ENCODE results near the gene SLC26A8.

The SLC26A8 gene

DNA sequence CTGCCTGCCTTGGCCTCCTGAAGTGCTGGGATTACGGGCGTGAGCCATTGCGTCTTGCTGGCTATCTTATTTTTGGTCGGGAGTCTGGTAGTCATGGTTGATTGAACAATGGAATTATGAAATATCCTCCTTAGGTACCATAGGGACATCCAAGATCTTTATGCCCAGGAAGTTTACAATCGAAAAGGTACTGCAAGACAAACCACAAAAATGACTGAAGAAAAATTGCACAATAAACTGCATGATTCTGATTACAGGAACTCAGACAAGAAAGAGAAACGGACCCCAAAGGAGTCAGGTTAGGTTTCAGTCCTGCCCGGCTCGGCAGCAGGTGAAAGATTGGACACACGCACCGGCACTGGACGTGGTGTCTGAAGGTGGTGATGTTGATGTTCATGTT is 5.3 kb downstream of the SLC26A8 start:
- TF ChIP-seq, protein P1, sequence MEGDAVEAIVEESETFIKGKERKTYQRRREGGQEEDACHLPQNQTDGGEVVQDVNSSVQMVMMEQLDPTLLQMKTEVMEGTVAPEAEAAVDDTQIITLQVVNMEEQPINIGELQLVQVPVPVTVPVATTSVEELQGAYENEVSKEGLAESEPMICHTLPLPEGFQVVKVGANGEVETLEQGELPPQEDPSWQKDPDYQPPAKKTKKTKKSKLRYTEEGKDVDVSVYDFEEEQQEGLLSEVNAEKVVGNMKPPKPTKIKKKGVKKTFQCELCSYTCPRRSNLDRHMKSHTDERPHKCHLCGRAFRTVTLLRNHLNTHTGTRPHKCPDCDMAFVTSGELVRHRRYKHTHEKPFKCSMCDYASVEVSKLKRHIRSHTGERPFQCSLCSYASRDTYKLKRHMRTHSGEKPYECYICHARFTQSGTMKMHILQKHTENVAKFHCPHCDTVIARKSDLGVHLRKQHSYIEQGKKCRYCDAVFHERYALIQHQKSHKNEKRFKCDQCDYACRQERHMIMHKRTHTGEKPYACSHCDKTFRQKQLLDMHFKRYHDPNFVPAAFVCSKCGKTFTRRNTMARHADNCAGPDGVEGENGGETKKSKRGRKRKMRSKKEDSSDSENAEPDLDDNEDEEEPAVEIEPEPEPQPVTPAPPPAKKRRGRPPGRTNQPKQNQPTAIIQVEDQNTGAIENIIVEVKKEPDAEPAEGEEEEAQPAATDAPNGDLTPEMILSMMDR (IDR thresholded peaks at IDR 0.05; ENCODE audit: insufficient read depth, low read length, poor library complexity, severe bottlenecking), result no peak
- TF ChIP-seq EZH2phosphoT487 (conservative IDR thresholded peaks at IDR 0.05; ENCODE audit: low read length), result no peak
- H3K4me3 ChIP-seq (ENCODE audit: insufficient read depth, low read length, poor library complexity, severe bottlenecking), result no peak overlapping the region
- no peaks in the 10 kb centered on the region for H4K20me1 ChIP-seq (ENCODE audit: low read depth, low read length)
- no peaks in the 10 kb centered on the region for H3K9me3 ChIP-seq (ENCODE audit: insufficient read depth, low read length)
- H3F3A ChIP-seq (ENCODE audit: insufficient read depth), result no peaks in the 10 kb centered on the region
- H3K9me2 ChIP-seq (replicated peaks; ENCODE audit: insufficient read depth, low read length), result no peaks in the 10 kb centered on the region
- H3K4me2 ChIP-seq (ENCODE audit: low read depth, low read length, poor library complexity, severe bottlenecking), result no peak overlapping the region
- H3K27me3 ChIP-seq (ENCODE audit: low read length), result no peaks in the 10 kb centered on the region
- no peaks in the 10 kb centered on the region for H3K36me3 ChIP-seq (ENCODE audit: low read length)
- no peaks in the 10 kb centered on the region for H3K79me2 ChIP-seq (ENCODE audit: insufficient read depth, low read length)
- H3K9ac ChIP-seq (ENCODE audit: low read length), result no peak overlapping the region
- no peak overlapping the region for H2AFZ ChIP-seq (ENCODE audit: low read depth, low read length, severe bottlenecking)
- H3K27ac ChIP-seq (ENCODE audit: low read depth, low read length), result no peak overlapping the region

DNA sequence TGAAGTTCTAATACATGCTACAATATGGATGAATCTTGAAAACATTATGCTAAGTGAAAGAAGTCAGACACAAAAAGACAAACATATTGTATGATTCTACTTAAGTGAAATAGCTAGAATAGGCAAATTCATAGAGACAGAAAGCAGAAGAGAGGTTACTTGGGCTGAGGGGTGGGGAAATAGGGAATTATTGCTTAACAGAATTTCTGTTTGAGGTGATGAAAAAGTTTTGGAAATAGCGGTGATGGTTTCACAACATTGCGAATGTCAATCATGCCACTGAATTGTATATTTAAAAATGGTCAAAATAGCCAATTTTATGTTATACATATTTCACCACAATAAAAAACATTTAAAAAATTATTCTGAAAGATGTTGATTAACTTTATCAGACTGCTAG is 6.1 kb downstream of the SLC26A8 start:
- Histone ChIP-seq H3K36me3 (ENCODE audit: low read length) (no peaks in the 10 kb centered on the region), H3K27ac (ENCODE audit: low read depth, low read length) (no peak overlapping the region), H3K9me3 (ENCODE audit: insufficient read depth, low read length) (no peaks in the 10 kb centered on the region), H3K9me2 (replicated peaks; ENCODE audit: insufficient read depth, low read length) (no peaks in the 10 kb centered on the region), H3K4me3 (ENCODE audit: insufficient read depth, low read length, poor library complexity, severe bottlenecking) (no peak overlapping the region), H3F3A (ENCODE audit: insufficient read depth) (no peaks in the 10 kb centered on the region), H3K27me3 (ENCODE audit: low read length) (no peaks in the 10 kb centered on the region), H3K4me2 (ENCODE audit: low read depth, low read length, poor library complexity, severe bottlenecking) (no peak overlapping the region), H3K9ac (ENCODE audit: low read length) (no peak overlapping the region), H4K20me1 (ENCODE audit: low read depth, low read length) (no peaks in the 10 kb centered on the region), H2AFZ (ENCODE audit: low read depth, low read length, severe bottlenecking) (no peak overlapping the region), H3K79me2 (ENCODE audit: insufficient read depth, low read length) (no peaks in the 10 kb centered on the region)
- TF ChIP-seq, protein P1 (IDR thresholded peaks at IDR 0.05; ENCODE audit: insufficient read depth, low read length, poor library complexity, severe bottlenecking), result no peak
- TF ChIP-seq EZH2phosphoT487 (conservative IDR thresholded peaks at IDR 0.05; ENCODE audit: low read length), result no peak

DNA sequence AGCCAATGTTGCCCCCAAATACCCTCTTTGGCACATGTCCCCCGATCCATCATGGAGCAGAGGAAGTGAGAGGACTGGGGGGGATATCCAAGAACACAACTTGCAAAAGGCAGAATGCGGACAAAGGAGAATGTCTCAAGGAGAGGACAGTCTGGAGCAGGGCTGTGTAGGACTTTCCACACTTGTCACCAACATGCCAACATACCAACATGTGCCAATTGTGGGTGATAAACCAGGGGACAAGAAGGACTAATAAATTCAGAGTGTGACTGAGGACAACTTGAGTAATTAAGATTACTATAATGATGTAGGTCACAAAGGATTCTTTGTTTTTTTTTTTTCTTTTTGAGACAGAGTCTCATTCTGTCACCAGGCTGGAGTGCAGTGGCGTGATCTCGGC is 8.8 kb downstream of the SLC26A8 start:
- Histone ChIP-seq H3K36me3 (ENCODE audit: low read length) (no peaks in the 10 kb centered on the region), H4K20me1 (ENCODE audit: low read depth, low read length) (no peaks in the 10 kb centered on the region), H3K4me2 (ENCODE audit: low read depth, low read length, poor library complexity, severe bottlenecking) (no peak overlapping the region), H2AFZ (ENCODE audit: low read depth, low read length, severe bottlenecking) (no peak overlapping the region), H3K4me3 (ENCODE audit: insufficient read depth, low read length, poor library complexity, severe bottlenecking) (no peak overlapping the region), H3K9me2 (replicated peaks; ENCODE audit: insufficient read depth, low read length) (no peaks in the 10 kb centered on the region), H3F3A (ENCODE audit: insufficient read depth) (no peaks in the 10 kb centered on the region), H3K27ac (ENCODE audit: low read depth, low read length) (no peak overlapping the region), H3K79me2 (ENCODE audit: insufficient read depth, low read length) (no peaks in the 10 kb centered on the region), H3K27me3 (ENCODE audit: low read length) (no peaks in the 10 kb centered on the region), H3K9me3 (ENCODE audit: insufficient read depth, low read length) (no peaks in the 10 kb centered on the region), H3K9ac (ENCODE audit: low read length) (no peak overlapping the region)
- no peak for TF ChIP-seq EZH2phosphoT487 (conservative IDR thresholded peaks at IDR 0.05; ENCODE audit: low read length)
- TF ChIP-seq, protein P1 (IDR thresholded peaks at IDR 0.05; ENCODE audit: insufficient read depth, low read length, poor library complexity, severe bottlenecking), result no peak
